ENCODE measurements around the gene HOOK2.
A peak's percentile ranks its signal among the peaks of the same experiment; 100 is the strongest.

GRCh38 chr19:12757544-12758274 is 17.6 kb downstream of the HOOK2 start:
- peak; percentile 55 to 96 (median 79) for TF ChIP-seq CTCF (IDR thresholded peaks at IDR 0.05)
- TF ChIP-seq POLR2A (IDR thresholded peaks at IDR 0.05), result peak in 1 of 2 donors; percentile 8
